Retinal pigment epithelial cell (primary cell): Measurements from ENCODE around the gene MED22.

ENCODE experiments used
- DNase-seq: peaks from one replicate; pipeline ENCODE4 v3.0.0-alpha.2; 2010; ENCODE audit warnings: low read depth
- H3K4me3 ChIP-seq: 2 replicates; pipeline ENCODE4 v1.5.1; 2011; ENCODE audit warnings: mild to moderate bottlenecking, low read length, control low read depth, moderate library complexity
- TF ChIP-seq, protein P1 (sequence below): conservative IDR thresholded peaks from 2 replicates; pipeline ENCODE4 v1.5.1; 2011; ENCODE audit warnings: low read depth, low read length, control low read depth, inconsistent platforms

MED22 gene

DNA sequence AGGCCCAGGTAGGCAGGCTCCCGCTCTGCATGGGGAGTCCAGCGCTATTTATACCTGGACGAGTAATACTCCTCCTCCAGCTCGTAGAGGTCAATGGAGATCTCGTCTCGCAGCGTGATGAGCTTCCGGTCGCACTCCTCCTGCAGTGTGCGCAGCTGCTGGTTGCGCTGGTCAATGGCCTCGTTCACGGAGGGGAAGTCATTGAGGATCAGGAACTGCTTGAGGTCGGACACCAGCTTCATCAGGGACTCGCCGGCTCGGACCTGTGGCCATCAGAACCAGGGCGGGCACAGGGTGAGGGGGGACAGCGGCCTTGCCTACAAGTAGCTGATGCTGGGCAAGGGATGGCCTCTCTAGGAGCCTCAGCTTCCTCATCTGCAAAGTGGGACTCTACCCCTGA is 3.9 kb downstream of the MED22 start:
- DNase-seq: no peak
- TF ChIP-seq, protein P1, sequence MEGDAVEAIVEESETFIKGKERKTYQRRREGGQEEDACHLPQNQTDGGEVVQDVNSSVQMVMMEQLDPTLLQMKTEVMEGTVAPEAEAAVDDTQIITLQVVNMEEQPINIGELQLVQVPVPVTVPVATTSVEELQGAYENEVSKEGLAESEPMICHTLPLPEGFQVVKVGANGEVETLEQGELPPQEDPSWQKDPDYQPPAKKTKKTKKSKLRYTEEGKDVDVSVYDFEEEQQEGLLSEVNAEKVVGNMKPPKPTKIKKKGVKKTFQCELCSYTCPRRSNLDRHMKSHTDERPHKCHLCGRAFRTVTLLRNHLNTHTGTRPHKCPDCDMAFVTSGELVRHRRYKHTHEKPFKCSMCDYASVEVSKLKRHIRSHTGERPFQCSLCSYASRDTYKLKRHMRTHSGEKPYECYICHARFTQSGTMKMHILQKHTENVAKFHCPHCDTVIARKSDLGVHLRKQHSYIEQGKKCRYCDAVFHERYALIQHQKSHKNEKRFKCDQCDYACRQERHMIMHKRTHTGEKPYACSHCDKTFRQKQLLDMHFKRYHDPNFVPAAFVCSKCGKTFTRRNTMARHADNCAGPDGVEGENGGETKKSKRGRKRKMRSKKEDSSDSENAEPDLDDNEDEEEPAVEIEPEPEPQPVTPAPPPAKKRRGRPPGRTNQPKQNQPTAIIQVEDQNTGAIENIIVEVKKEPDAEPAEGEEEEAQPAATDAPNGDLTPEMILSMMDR: no peak
- no peak overlapping the region for H3K4me3 ChIP-seq

DNA sequence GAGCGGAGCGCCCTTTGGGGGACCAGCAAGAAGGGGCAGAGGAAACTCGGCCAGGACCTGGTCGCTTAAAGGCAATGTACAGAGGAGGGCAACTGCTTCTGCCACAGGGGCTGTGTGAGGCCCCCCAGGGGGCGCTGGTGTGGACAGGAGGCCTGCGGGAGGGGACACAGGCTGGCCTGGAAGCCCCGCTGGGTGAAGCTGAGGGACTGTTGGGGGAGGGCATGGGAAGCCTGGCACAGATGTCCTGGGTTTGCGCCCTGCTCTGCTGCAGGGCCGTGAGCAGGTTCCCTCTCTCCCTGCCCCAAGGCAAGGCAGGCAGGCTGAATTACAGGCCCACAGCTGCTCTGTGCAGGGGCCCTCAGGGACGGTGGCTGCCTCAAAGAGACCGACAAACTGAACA is 5.4 kb downstream of the MED22 start:
- TF ChIP-seq, protein P1: peak; percentile 27

DNA sequence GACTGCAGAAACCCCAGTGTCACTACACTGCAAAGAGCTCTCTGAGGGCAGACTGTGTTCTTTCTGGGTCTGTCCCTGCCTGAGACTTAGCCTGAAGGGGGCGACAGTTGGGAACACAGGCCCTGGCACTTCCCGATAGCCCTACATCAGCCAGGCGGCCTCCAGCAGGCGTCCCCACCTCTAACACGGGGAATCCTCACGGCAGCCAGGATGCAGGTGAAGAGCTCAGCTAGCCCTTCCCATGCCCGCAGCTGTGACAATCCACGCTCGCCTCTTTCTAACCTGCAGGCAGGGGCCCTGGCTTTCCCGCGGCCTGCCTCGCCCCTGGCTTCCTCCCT is 5.9 kb downstream of the MED22 start:
- DNase-seq: no peak
- TF ChIP-seq, protein P1: peak; percentile 35
- no peak overlapping the region for H3K4me3 ChIP-seq

More for the DNA sequence above, 5.4 kb downstream of the MED22 start:
- no peak overlapping the region for H3K4me3 ChIP-seq
- DNase-seq: no peak

DNA sequence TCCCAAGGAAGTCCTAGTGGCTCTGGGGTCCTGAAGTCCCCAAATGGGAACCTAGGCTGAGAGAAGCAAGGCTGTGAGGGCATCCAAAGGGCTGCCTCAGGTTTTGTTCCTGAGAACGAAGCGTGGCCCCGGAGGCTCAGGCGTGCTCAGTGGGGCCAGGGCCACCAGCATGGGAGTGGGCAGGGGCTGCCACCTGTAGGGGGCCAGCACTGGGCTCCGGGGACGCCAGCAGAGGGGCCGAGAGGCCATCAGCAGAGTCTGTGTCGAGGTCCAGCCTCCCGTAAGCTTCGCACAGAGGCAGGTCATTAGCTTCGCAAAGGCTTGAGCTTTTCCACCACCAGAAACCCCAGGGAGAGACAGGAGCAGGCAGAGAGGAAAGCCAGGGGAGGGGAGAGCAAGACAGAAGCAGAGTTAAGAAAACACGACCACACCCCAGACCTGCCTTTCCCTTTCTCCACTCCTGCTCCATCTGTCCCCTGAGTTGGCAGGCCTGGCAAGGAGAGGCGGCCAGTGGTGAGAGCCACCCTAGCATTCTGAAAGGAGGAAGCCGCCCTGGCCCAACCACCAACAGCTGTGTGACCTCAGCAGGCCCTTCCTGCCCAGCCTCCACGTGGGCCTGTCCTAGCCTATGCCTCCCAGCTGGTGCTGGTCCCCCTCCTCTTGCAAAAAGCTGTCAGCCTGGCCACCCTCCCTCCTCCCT is 6.4 kb downstream of the MED22 start:
- no peak overlapping the region for H3K4me3 ChIP-seq
- DNase-seq: no peak

DNA sequence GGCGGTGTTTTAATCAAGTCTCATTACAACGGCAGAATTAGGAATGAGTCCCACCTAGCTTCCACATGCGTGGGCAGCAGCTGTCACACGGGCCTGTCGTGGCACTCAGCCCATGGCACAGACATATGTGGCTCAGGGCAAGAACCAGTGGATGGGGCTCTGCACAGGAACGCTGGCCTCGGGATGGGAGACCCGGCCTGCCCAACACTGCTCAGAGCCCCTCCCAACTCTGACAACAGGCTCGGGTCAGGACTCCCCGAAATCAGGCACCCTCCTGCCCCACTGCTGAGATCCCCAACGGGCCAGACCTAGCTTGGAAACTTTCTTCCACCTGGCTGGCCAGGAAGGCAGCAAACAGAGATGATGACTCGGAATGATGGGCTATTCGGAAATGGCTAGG is 7.0 kb downstream of the MED22 start:
- H3K4me3 ChIP-seq: no peak overlapping the region
- TF ChIP-seq, protein P1: no peak
- no peak for DNase-seq

More for the DNA sequence above, 6.4 kb downstream of the MED22 start:
- TF ChIP-seq, protein P1: no peak

DNA sequence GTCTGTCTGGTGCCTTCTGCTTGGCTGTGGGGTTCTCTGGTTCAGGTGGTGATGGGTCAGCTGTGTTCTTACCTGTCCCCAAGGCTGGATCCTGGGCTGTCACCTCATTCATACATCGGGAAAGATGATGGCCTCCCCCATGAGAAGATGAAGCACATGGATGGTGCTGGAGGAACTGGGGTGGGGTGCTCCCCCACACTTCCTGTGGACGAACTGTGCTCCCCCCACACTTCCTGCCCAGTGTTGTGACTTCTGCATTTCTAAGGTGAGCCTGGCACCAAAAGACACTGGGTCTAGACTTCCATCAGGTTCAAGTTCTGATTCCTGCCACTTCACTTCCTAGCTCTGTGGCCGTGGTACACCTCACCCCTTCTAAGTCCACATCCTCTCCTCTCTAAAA is 7.7 kb downstream of the MED22 start:
- DNase-seq: no peak
- no peak overlapping the region for H3K4me3 ChIP-seq
- TF ChIP-seq, protein P1: no peak

DNA sequence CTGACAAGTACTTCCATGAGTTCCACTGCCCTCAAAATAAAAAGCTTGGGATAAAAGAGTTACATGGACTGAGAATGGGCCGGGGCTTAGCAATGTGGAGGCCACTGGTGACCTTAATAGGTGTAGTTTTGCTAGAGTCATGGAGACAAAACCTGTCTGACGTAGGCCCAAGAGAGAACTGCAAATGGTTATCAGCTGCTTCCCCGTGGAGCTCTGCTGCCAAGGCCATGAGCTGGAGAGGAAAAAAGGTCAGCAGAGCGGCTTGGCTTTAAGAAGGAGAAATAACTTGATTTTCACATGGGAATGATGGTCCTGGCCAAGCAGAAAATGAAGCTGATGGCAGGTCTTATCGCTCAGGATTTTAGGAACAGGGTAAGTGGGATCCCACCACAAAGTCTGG is 8.3 kb downstream of the MED22 start:
- TF ChIP-seq, protein P1: no peak
- no peak overlapping the region for H3K4me3 ChIP-seq
- no peak for DNase-seq
